Measurements from ENCODE around the gene PIM3. TPM values are rescaled to one million over a fixed set of nuclear protein-coding genes. Genes with fewer than 3 reads are reported as not detected.

The PIM3 gene
- total RNA-seq, 6 experiments from 2014 or later: 14.8 to 18.8 (median 17.4) TPM

DNA sequence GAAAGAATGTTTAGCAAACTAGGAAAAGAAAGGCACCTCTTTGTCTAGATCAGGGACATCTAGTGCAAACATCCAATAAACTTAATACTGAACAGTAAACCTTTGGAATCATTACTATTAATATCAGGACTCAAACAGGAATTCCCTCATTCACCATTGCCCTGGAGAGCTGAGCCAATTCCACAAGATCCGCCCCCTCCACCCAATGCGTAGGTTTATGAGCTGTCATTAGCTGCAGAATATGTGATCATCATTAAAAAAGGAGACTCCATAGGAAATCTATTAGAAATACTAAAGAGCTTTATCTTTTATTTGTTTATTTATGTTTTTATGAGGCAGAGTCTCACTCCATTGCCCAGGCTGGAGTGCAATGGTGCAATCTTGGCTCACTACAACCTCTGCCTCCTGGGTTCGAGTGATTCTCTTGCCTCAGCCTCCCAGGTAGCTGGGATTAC, 46.5 kb downstream of the PIM3 start:
- no peak overlapping the region for H3K27ac Mint-ChIP-seq
- H3K27me3 Mint-ChIP-seq (ENCODE audit: insufficient read depth): peaks cover 14% of the 10 kb centered on the region
- no peaks in the 10 kb centered on the region for H3K9me3 Mint-ChIP-seq
- H3K4me1 Mint-ChIP-seq (ENCODE audit: low read depth): no peaks in the 10 kb centered on the region
- TF ChIP-seq, protein P1, sequence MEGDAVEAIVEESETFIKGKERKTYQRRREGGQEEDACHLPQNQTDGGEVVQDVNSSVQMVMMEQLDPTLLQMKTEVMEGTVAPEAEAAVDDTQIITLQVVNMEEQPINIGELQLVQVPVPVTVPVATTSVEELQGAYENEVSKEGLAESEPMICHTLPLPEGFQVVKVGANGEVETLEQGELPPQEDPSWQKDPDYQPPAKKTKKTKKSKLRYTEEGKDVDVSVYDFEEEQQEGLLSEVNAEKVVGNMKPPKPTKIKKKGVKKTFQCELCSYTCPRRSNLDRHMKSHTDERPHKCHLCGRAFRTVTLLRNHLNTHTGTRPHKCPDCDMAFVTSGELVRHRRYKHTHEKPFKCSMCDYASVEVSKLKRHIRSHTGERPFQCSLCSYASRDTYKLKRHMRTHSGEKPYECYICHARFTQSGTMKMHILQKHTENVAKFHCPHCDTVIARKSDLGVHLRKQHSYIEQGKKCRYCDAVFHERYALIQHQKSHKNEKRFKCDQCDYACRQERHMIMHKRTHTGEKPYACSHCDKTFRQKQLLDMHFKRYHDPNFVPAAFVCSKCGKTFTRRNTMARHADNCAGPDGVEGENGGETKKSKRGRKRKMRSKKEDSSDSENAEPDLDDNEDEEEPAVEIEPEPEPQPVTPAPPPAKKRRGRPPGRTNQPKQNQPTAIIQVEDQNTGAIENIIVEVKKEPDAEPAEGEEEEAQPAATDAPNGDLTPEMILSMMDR (IDR thresholded peaks at IDR 0.05): no peak
- no peak overlapping the region for H3K4me3 Mint-ChIP-seq
- no peaks in the 10 kb centered on the region for H3K36me3 Mint-ChIP-seq (ENCODE audit: low read depth)
- no peak for DNase-seq

DNA sequence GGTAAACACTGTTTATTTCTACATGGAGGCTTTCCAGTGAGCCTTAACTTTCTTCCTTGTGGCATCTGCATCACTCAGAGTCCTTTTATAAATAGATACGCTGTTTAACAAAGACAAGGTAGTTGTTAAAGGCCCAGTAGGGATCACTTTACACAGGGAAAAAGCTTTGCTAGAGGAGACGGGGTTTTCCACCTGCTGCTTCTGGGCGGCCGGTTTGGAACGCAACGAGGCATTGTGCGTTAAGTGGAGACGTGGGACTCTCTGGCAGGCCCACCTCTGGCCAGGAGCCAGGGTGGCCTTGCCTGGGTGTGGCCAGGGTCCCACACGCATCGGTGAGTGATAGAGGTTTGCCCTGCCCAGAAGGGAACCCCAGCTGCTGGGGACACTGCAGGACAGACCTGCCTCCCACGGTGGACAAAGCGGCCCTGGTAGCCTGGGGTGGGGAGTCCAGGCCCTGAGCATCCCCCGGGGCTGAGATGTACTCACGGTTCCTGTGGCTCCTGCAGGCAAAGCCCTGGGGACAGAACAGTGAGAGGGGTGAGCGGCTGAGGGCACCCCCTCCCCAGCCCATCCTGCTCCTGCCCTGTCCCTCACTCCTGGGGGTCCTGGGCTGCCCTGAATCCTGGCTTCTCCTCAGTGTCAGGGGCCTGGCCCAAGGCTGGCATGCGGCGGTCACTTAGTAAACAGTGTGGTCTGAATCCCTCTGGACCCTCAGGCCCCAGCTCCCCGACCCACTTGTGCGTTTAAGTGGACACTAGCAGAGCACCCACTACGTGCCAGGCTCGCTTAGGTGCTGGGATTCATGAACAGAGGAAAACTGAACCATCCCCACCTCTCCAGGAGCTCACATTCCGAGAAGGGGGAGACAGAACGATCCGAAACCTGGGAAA, 47.8 kb downstream of the PIM3 start:
- H3K27me3 Mint-ChIP-seq (ENCODE audit: insufficient read depth): peaks cover 14% of the 10 kb centered on the region
- no peak for DNase-seq
- H3K4me1 Mint-ChIP-seq (ENCODE audit: low read depth): no peaks in the 10 kb centered on the region
- H3K4me3 Mint-ChIP-seq: no peak overlapping the region
- no peaks in the 10 kb centered on the region for H3K36me3 Mint-ChIP-seq (ENCODE audit: low read depth)
- no peaks in the 10 kb centered on the region for H3K9me3 Mint-ChIP-seq
- H3K27ac Mint-ChIP-seq: no peak overlapping the region
- TF ChIP-seq, protein P1 (IDR thresholded peaks at IDR 0.05): no peak

DNA sequence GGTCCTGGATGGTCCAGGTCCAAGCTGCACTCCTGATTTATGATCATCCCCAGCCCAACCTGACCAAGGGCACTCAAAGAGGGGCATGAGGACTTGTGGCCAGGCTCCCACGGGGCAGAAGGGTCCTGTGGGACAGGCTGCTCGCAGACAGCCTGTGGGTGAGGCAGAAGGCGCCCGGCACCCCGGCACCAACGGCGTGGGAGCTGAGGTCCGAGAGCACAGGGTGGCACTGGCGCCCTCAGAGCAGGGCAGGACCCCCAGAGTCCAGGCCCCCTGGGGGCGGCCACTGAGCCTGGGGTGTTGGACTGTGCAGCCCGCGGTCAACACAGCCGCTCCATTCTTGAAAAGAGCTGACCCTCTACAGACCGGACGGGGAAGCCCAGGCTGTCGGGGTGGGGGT, 48.7 kb downstream of the PIM3 start:
- DNase-seq: no peak
- Mint-ChIP-seq H3K9me3 (no peaks in the 10 kb centered on the region), H3K27ac (no peak overlapping the region), H3K36me3 (ENCODE audit: low read depth) (no peaks in the 10 kb centered on the region), H3K4me1 (ENCODE audit: low read depth) (no peaks in the 10 kb centered on the region), H3K4me3 (no peak overlapping the region), H3K27me3 (ENCODE audit: insufficient read depth) (peaks cover 14% of the 10 kb centered on the region)
- TF ChIP-seq, protein P1 (IDR thresholded peaks at IDR 0.05): no peak

DNA sequence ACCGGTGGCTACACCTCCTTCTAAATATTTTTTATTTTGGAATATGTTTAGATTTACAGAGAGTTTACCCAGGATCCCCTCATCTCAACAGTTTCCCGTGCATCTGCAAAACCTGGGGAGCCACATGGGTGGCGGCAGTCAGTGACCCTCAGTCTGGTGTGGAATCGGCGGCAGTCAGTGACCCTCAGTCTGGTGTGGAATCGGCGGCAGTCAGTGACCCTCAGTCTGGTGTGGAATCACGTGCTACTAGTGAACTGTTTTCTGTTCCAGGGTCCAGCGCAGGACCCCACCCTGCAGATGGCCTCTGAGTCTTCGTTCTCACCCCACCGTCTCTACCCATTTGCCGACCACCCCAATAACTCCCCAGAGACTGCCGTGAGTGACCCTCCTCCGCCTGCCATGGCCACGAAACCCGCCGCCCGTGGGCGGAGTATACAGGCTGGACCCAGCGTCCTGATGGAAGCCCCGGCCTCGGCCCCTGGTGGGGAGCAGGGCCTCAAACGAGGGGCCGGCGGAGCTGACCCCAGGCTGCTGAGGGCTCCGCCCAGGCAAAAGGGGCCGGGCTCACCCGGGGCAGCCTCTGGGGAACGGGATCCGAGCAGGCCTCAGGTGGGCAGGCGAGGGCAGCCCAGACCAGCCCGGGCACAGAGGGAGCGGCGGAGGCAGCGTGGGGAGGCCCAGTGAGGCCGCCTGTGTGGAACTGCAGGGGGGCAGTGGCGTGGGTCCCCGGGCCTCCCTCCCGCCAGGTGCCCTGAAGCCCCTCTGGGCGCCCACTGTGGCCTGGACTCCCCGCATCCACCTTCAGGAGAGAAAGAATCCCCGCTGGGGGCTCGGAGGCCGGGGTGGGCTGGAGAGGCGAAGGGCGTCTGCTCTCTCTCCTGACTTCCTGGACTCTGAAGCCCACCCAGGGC, 49.4 kb downstream of the PIM3 start:
- Mint-ChIP-seq H3K36me3 (ENCODE audit: low read depth) (no peaks in the 10 kb centered on the region), H3K27ac (no peak overlapping the region), H3K9me3 (no peaks in the 10 kb centered on the region), H3K4me3 (no peak overlapping the region), H3K27me3 (ENCODE audit: insufficient read depth) (peaks cover 14% of the 10 kb centered on the region), H3K4me1 (ENCODE audit: low read depth) (no peaks in the 10 kb centered on the region)
- no peak for DNase-seq
- TF ChIP-seq, protein P1 (IDR thresholded peaks at IDR 0.05): no peak

DNA sequence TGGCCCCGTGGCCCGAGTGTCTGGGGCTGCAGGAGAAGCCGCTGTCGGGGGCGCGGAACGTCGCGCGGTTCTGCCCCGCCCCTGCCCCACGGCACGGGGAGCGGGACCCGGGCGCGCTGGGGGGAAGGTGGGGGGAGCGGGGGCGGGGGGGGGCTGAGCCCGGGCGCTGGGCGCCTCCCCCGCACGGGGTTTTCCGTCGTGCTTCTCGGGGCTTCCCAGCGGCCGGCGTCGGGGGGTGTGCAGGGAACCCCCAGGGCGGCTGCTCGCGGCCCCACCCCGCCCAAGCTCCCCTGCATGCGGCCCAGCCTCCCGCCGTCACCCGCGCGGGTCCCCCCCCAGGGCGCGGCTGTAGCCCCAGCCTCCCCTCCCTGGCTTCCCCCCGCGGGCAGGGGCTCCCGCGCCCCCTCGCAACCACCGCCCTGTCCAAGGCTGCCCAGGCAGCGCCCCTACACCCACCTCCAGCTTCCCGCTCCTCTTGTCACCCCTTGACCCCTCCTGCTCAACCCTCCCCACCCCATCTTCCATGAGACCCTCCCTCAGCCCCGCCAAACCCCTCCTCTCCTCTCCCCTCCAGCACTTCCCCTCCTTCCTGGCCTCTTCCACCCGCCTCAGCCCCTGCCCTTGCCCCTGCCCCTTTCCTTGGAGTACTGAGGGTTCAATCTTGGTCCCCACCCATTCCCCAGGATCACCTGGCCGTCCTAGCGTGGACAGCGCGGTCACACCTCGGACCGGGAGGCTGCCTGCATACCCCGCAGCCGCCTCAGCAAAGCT, 50.3 kb downstream of the PIM3 start:
- Mint-ChIP-seq H3K9me3 (no peaks in the 10 kb centered on the region), H3K4me1 (ENCODE audit: low read depth) (no peaks in the 10 kb centered on the region), H3K4me3 (no peak overlapping the region), H3K36me3 (ENCODE audit: low read depth) (no peaks in the 10 kb centered on the region), H3K27me3 (ENCODE audit: insufficient read depth) (peaks cover 14% of the 10 kb centered on the region), H3K27ac (no peak overlapping the region)
- DNase-seq: no peak
- TF ChIP-seq, protein P1 (IDR thresholded peaks at IDR 0.05): no peak

Measured in HFFc6 (cell line).